Ectodermal cell (in vitro differentiated cells): ENCODE results near the gene STAM.

ENCODE experiments used
- H3K27ac ChIP-seq: 2 replicates; pipeline ENCODE4 v1.7.0; 2013; ENCODE audit warnings: mild to moderate bottlenecking, low read depth, low read length; ENCODE audit not compliant: insufficient read depth, poor library complexity, severe bottlenecking
- H3K27me3 ChIP-seq: 2 replicates; pipeline ENCODE4 v1.7.0; 2013; ENCODE audit warnings: mild to moderate bottlenecking, low read length; ENCODE audit not compliant: insufficient read depth, control insufficient read depth, poor library complexity, severe bottlenecking
- H3K36me3 ChIP-seq: one replicate; pipeline ENCODE4 v1.7.0; 2013; ENCODE audit warnings: low read length; ENCODE audit not compliant: control insufficient read depth, insufficient read depth
- H3K4me1 ChIP-seq: one replicate; pipeline ENCODE4 v1.7.0; 2013; ENCODE audit warnings: low read length; ENCODE audit not compliant: control insufficient read depth, insufficient read depth
- H3K4me3 ChIP-seq: 2 replicates; pipeline ENCODE4 v1.7.0; 2013; ENCODE audit warnings: low read depth, low read length, control low read depth; ENCODE audit not compliant: insufficient read depth
- H3K9me3 ChIP-seq: 2 replicates; pipeline ENCODE4 v1.7.0; 2013; ENCODE audit warnings: mild to moderate bottlenecking, low read length, moderate library complexity; ENCODE audit not compliant: control insufficient read depth
- WGBS, 2 experiments: methylation state at CpG; one replicate each; pipeline ENCODE4 v1.1.7; 2013; ENCODE audit warnings: missing lambda C conversion rate in 2 of 2; 5-methylcytosine and 5-hydroxymethylcytosine counted together

STAM gene

DNA sequence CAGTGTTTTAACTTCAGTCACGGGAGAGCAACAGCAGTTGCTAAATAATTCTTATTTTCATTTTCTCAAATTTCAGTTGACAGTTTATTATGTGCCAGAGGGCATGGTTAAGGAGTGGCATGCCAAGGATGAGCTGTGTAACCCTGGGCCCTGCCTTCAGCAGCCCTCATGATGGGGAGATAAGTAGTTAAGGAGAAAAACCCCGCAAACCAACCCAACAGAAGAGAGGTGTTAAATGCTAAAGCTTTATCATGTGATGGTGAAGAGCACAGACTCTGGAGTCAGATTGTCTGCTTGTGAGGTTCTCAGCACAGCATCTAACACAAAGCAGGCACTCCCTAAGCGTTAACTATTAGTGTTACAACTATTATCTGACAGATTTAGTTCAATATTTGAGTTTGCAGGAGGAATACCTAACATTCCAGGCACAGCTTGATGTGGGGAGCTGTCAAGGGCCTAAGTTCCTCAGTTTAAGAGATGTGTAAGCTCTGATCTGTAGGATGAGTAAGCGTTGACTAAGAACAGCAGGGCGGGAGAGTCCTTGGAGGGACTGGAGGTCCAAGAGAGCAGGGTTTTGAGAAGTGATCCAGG lies 29.6 kb downstream of the STAM start:
- no peak overlapping the region for H3K4me3 ChIP-seq
- no peaks in the 10 kb centered on the region for H3K36me3 ChIP-seq
- H3K9me3 ChIP-seq = no peaks in the 10 kb centered on the region
- peaks cover 23% of the 10 kb centered on the region for H3K4me1 ChIP-seq
- no peaks in the 10 kb centered on the region for H3K27me3 ChIP-seq
- 42 to 44% methylated on average over 5 of the region's 5 CpGs for WGBS, 2 experiments
- H3K27ac ChIP-seq = peak overlapping the region; percentile 76

DNA sequence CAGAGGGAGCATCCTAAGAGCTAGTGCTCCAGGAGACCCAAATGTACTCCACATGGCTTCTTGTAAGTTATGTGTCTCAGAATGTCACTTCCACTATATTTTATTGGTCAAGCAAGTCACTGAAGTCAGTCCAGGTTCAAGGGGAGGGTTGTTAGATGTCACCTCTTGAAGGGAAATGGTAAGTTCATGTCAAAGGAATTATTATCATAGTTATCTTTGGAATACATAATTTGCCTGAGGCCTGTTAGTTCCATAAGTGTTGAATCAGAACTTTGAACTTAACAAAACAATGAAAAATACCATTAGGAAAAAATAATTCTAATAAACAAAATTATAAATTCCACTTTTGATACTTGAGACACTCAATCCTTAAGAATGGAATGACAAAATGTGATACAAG lies 30.6 kb downstream of the STAM start:
- no peaks in the 10 kb centered on the region for H3K27me3 ChIP-seq
- peaks cover 23% of the 10 kb centered on the region for H3K4me1 ChIP-seq
- H3K36me3 ChIP-seq = no peaks in the 10 kb centered on the region
- H3K9me3 ChIP-seq = no peaks in the 10 kb centered on the region
- H3K4me3 ChIP-seq = no peak overlapping the region
- H3K27ac ChIP-seq = no peak overlapping the region

DNA sequence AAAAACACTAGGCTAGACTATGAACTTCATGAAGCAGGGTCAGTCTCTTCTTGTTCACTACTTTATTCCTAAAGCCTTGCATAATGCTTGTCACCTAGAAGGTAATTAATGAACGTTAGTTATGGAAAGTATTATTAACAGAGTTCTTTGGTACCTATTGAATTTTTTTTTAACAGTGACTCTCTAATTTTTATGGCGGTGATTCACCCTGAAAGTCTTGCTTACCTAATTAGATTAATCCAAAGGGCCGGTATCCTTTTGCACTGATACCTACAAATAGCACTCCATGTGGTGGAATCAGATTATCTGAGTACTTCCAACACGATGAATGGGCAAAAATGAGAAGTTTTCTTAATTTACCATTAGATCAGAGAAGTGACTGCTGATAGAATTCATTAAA lies 31.7 kb downstream of the STAM start:
- H3K27ac ChIP-seq = no peak overlapping the region
- peaks cover 23% of the 10 kb centered on the region for H3K4me1 ChIP-seq
- H3K36me3 ChIP-seq = no peaks in the 10 kb centered on the region
- no peaks in the 10 kb centered on the region for H3K27me3 ChIP-seq
- H3K4me3 ChIP-seq = no peak overlapping the region
- WGBS, 2 experiments = 90% methylated on average over 3 to 4 of the region's 4 CpGs
- H3K9me3 ChIP-seq = no peaks in the 10 kb centered on the region

DNA sequence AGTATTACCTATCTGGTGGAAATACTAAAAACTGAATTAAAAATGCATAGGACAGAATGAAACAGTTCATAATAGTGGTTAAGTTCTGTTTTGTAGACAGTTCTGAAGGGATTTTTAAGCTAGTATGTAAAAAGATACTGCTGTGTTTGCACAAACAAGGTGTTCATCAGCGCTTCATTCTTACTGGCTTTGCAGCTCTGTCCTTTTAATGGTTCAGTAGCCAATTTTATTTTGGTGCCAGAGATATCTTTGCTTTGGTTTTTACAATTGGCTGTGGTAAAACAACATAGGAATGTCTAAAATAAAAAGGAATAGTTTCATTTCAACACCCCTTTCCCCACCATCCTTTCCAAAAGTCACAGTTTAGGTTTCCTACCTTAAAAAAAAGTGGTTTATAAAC lies 33.0 kb downstream of the STAM start:
- H3K36me3 ChIP-seq = no peaks in the 10 kb centered on the region
- peaks cover 23% of the 10 kb centered on the region for H3K4me1 ChIP-seq
- no peak overlapping the region for H3K4me3 ChIP-seq
- H3K9me3 ChIP-seq = no peaks in the 10 kb centered on the region
- H3K27ac ChIP-seq = no peak overlapping the region
- 93 to 98% methylated on average over 1 of the region's 1 CpG for WGBS, 2 experiments
- H3K27me3 ChIP-seq = no peaks in the 10 kb centered on the region

DNA sequence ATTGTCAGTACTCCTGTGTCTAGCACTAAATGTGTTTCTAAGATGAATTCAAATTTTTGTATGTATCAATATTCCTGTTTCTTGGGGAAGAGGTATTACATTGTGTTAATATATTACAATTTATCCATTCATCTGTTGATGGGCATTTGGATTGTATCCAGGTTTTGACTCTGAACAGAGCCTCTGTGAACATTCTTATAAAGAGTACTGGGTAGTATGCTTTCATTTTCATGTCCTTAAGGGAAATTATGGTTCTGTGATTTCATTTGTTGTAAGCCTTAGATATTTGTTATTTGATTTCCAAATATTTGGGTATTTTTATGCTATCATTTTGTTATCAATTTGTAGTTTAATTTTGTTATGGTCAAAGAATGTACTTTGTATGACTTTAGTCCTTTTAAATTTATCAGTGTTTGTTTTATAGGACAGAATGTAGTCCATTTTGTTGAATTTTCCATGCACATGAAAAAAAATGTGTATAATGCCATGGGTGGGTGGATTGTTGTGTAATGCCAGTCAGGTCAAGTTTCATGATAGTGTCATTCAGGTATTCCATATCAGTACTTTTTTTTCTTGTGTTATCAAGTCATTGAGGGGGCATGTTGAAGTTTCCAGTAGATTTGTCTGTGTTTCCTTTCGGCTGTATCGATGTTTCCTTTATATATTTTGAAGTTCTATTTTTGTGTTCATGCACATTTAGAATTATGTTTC lies 38.4 kb downstream of the STAM start:
- WGBS, 2 experiments = 87 to 95% methylated on average over 2 of the region's 2 CpGs

DNA sequence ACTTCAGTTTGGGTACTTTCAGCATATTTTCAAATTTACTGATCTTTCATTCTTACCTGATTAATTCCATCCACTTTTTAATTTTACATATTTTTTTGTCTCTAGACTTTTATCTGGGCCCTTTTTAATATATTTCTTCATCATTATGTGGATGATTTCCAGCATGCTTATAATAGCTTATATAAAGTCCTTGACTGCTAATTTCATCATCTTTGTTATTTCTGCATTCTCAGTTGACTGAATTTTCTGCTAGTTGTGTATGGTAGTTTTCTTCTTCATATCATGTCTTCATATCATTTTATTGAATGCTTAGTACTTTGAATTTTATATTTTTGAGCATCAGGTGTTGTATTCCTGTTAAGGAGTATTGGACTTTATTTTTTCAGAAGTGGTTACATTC lies 39.6 kb downstream of the STAM start:
- Histone ChIP-seq H3K4me3 (no peak overlapping the region), H3K4me1 (no peaks in the 10 kb centered on the region), H3K27ac (no peak overlapping the region), H3K9me3 (no peaks in the 10 kb centered on the region), H3K36me3 (no peaks in the 10 kb centered on the region), H3K27me3 (no peaks in the 10 kb centered on the region)

More for the DNA sequence above, 38.4 kb downstream of the STAM start:
- Histone ChIP-seq H3K27me3 (no peaks in the 10 kb centered on the region), H3K4me1 (no peaks in the 10 kb centered on the region), H3K36me3 (no peaks in the 10 kb centered on the region), H3K9me3 (no peaks in the 10 kb centered on the region), H3K27ac (no peak overlapping the region), H3K4me3 (no peak overlapping the region)

DNA sequence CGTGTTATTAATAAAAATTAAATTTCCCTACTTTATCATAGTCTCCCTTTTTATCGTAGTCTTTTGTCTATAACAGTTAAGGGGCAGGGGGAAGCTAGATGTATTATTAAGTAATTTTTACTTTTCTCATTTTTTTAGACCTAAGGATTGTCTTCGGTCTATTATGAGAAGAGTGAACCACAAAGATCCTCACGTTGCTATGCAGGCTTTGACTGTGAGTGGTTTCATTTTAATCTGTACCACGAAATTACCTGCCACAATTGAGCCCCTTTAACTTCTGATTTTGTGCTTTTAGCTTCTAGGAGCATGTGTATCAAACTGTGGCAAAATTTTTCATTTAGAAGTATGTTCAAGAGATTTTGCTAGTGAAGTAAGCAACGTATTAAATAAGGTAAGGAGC lies 40.6 kb downstream of the STAM start:
- Histone ChIP-seq H3K36me3 (no peaks in the 10 kb centered on the region), H3K27me3 (no peaks in the 10 kb centered on the region), H3K4me1 (no peaks in the 10 kb centered on the region), H3K9me3 (no peaks in the 10 kb centered on the region), H3K4me3 (no peak overlapping the region), H3K27ac (no peak overlapping the region)
- WGBS, 2 experiments = 93 to 96% methylated on average over 3 to 4 of the region's 6 CpGs

DNA sequence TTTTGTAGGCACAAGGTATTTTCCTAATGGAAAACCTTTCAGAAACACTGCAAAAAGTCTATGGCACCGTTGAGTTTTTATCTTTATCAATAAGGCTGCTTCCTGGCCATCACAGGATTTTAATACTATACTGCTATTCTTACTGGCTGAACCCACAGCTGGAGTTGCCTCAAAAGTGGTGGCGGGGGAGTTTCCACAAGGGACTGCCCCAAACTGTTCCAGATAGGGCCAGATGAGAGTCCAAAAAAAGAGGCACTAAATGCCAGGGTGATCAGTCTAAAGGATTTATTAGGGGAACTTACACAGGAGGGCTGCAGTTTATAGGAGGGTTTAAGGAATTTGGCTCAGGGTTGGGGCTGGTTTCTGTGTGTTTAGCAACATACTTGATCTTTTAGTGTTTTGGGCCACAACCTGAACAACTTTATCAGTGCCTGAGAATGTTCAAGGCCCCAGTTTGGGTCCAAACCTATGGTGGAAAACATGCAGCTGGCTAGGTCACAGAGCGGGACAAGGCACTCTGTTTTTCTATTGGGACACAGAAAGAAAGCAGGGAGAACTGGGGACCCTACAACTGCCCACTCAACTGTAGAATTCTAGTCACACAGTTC lies 41.4 kb downstream of the STAM start:
- Histone ChIP-seq H3K4me3 (no peak overlapping the region), H3K27ac (no peak overlapping the region), H3K36me3 (no peaks in the 10 kb centered on the region), H3K9me3 (no peaks in the 10 kb centered on the region), H3K4me1 (no peaks in the 10 kb centered on the region), H3K27me3 (no peaks in the 10 kb centered on the region)
- WGBS, 2 experiments = 89 to 95% methylated on average over 3 of the region's 3 CpGs

DNA sequence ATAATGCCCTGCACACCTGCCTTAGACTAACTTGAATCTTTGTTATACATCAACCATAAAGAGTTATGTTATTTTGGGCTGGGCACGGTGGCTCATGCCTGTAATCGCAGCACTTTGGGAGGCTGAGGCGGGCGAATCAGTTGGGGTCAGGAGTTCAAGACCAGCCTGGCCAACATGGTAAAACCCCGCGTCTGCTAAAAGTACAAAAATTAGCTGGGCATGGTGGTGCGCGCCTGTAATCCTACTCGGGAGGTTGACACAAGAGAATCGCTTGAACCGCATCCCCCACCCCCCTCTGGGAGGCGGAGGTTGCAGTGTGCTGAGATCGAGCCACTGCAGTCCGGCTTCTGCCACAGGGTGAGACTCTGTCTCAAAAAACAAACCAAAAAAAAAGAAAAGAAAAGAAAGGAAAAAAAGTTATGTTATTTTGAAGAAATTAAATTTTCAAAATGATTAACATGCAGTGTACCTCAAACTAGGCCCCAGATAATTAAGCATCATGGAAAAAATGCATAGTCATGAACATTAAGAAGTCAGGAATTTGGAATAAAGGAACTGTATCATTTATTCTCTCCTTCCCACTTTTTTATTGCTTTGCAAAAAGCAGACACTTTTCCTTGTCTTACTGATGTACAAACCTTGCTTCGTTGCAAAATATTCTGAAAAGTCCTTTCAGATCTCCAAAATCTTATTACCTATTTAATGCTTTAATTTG lies 43.3 kb downstream of the STAM start:
- Histone ChIP-seq H3K4me1 (no peaks in the 10 kb centered on the region), H3K36me3 (no peaks in the 10 kb centered on the region), H3K4me3 (no peak overlapping the region), H3K9me3 (no peaks in the 10 kb centered on the region), H3K27ac (no peak overlapping the region), H3K27me3 (no peaks in the 10 kb centered on the region)
- WGBS, 2 experiments = 92% methylated on average over 15 of the region's 15 CpGs

DNA sequence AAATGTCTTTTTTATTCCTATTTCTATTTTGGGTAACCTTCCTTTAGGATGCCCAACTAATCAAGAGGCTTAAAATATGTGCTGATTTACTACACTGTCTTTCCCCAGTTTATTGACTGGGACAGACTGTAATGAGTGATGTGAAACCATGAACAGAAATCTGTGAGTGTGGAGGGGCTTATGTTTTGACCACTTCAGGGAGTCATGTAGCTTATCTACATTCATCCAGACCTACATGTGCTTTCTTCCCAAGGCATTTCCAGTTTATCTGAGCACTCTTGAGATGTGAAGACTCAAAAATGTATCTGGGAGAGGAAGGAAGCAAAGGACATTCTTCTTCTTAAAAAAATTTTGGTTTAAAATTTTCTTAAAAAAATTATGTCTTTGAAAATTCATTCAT lies 45.2 kb downstream of the STAM start:
- Histone ChIP-seq H3K27me3 (no peaks in the 10 kb centered on the region), H3K36me3 (peaks cover 3% of the 10 kb centered on the region), H3K9me3 (no peaks in the 10 kb centered on the region), H3K27ac (no peak overlapping the region), H3K4me3 (no peak overlapping the region), H3K4me1 (no peaks in the 10 kb centered on the region)
